Measurements from ENCODE around the gene PRKCZ.

Gene PRKCZ

GRCh38 chr1:2157856-2158255 lies 107.6 kb downstream of the PRKCZ start:
- Histone ChIP-seq H3K9me3 (ENCODE audit: control insufficient read depth, insufficient read depth, low read length) (no peaks in the 10 kb centered on the region), H3K9ac (ENCODE audit: low read depth, low read length) (no peak overlapping the region), H3K27me3 (ENCODE audit: control insufficient read depth, insufficient read depth, low read length) (no peaks in the 10 kb centered on the region), H3K36me3 (ENCODE audit: control insufficient read depth, insufficient read depth, low read length) (peaks cover 20% of the 10 kb centered on the region), H3K4me1 (ENCODE audit: control insufficient read depth, insufficient read depth, low read length) (no peaks in the 10 kb centered on the region), H3K4me3 (ENCODE audit: low read depth, low read length) (no peak overlapping the region)

- Histone ChIP-seq H3K4me1 (ENCODE audit: control insufficient read depth, insufficient read depth, low read length) (no peaks in the 10 kb centered on the region), H3K9me3 (ENCODE audit: control insufficient read depth, insufficient read depth, low read length) (no peaks in the 10 kb centered on the region), H3K9ac (ENCODE audit: low read depth, low read length) (no peak overlapping the region), H3K27me3 (ENCODE audit: control insufficient read depth, insufficient read depth, low read length) (no peaks in the 10 kb centered on the region), H3K36me3 (ENCODE audit: control insufficient read depth, insufficient read depth, low read length) (peaks cover 17% of the 10 kb centered on the region), H3K4me3 (ENCODE audit: low read depth, low read length) (no peak overlapping the region)
These were observed 108.1 kb downstream of the PRKCZ start for GRCh38 chr1:2158272-2158671.

- Histone ChIP-seq H3K4me3 (ENCODE audit: low read depth, low read length) (no peak overlapping the region), H3K9me3 (ENCODE audit: control insufficient read depth, insufficient read depth, low read length) (no peaks in the 10 kb centered on the region), H3K4me1 (ENCODE audit: control insufficient read depth, insufficient read depth, low read length) (no peaks in the 10 kb centered on the region), H3K27me3 (ENCODE audit: control insufficient read depth, insufficient read depth, low read length) (no peaks in the 10 kb centered on the region), H3K9ac (ENCODE audit: low read depth, low read length) (no peak overlapping the region), H3K36me3 (ENCODE audit: control insufficient read depth, insufficient read depth, low read length) (peaks cover 11% of the 10 kb centered on the region)
These were observed 108.9 kb downstream of the PRKCZ start for GRCh38 chr1:2159124-2159523.

- Histone ChIP-seq H3K4me3 (ENCODE audit: low read depth, low read length) (no peak overlapping the region), H3K36me3 (ENCODE audit: control insufficient read depth, insufficient read depth, low read length) (peaks cover 11% of the 10 kb centered on the region), H3K4me1 (ENCODE audit: control insufficient read depth, insufficient read depth, low read length) (no peaks in the 10 kb centered on the region), H3K27me3 (ENCODE audit: control insufficient read depth, insufficient read depth, low read length) (no peaks in the 10 kb centered on the region), H3K9me3 (ENCODE audit: control insufficient read depth, insufficient read depth, low read length) (no peaks in the 10 kb centered on the region), H3K9ac (ENCODE audit: low read depth, low read length) (no peak overlapping the region)
These were observed 110.5 kb downstream of the PRKCZ start for GRCh38 chr1:2160451-2161300.

- Histone ChIP-seq H3K4me3 (ENCODE audit: low read depth, low read length) (no peak overlapping the region), H3K9ac (ENCODE audit: low read depth, low read length) (no peak overlapping the region), H3K9me3 (ENCODE audit: control insufficient read depth, insufficient read depth, low read length) (no peaks in the 10 kb centered on the region), H3K36me3 (ENCODE audit: control insufficient read depth, insufficient read depth, low read length) (peaks cover 11% of the 10 kb centered on the region), H3K27me3 (ENCODE audit: control insufficient read depth, insufficient read depth, low read length) (no peaks in the 10 kb centered on the region), H3K4me1 (ENCODE audit: control insufficient read depth, insufficient read depth, low read length) (no peaks in the 10 kb centered on the region)
These were observed 113.0 kb downstream of the PRKCZ start for GRCh38 chr1:2163205-2163604.

- no peaks in the 10 kb centered on the region for H3K9me3 ChIP-seq (ENCODE audit: control insufficient read depth, insufficient read depth, low read length)
- H3K9ac ChIP-seq (ENCODE audit: low read depth, low read length): no peak overlapping the region
- peaks cover 11% of the 10 kb centered on the region for H3K36me3 ChIP-seq (ENCODE audit: control insufficient read depth, insufficient read depth, low read length)
- H3K4me3 ChIP-seq (ENCODE audit: low read depth, low read length): no peak overlapping the region
- H3K27me3 ChIP-seq (ENCODE audit: control insufficient read depth, insufficient read depth, low read length): no peaks in the 10 kb centered on the region
- no peaks in the 10 kb centered on the region for H3K4me1 ChIP-seq (ENCODE audit: control insufficient read depth, insufficient read depth, low read length)
These were observed 115.4 kb downstream of the PRKCZ start for GRCh38 chr1:2165646-2166045.

- H3K27me3 ChIP-seq (ENCODE audit: control insufficient read depth, insufficient read depth, low read length): no peaks in the 10 kb centered on the region
- H3K9ac ChIP-seq (ENCODE audit: low read depth, low read length): no peak overlapping the region
- H3K4me1 ChIP-seq (ENCODE audit: control insufficient read depth, insufficient read depth, low read length): no peaks in the 10 kb centered on the region
- no peak overlapping the region for H3K4me3 ChIP-seq (ENCODE audit: low read depth, low read length)
- peaks cover 7% of the 10 kb centered on the region for H3K36me3 ChIP-seq (ENCODE audit: control insufficient read depth, insufficient read depth, low read length)
- H3K9me3 ChIP-seq (ENCODE audit: control insufficient read depth, insufficient read depth, low read length): no peaks in the 10 kb centered on the region
These were observed 116.0 kb downstream of the PRKCZ start for GRCh38 chr1:2166254-2166653.

- H3K9me3 ChIP-seq (ENCODE audit: control insufficient read depth, insufficient read depth, low read length): no peaks in the 10 kb centered on the region
- H3K4me3 ChIP-seq (ENCODE audit: low read depth, low read length): no peak overlapping the region
- H3K27me3 ChIP-seq (ENCODE audit: control insufficient read depth, insufficient read depth, low read length): no peaks in the 10 kb centered on the region
- peaks cover 7% of the 10 kb centered on the region for H3K36me3 ChIP-seq (ENCODE audit: control insufficient read depth, insufficient read depth, low read length)
- H3K9ac ChIP-seq (ENCODE audit: low read depth, low read length): no peak overlapping the region
- H3K4me1 ChIP-seq (ENCODE audit: control insufficient read depth, insufficient read depth, low read length): no peaks in the 10 kb centered on the region
These were observed 116.5 kb downstream of the PRKCZ start for GRCh38 chr1:2166695-2167094.

- H3K9ac ChIP-seq (ENCODE audit: low read depth, low read length): no peak overlapping the region
- H3K9me3 ChIP-seq (ENCODE audit: control insufficient read depth, insufficient read depth, low read length): no peaks in the 10 kb centered on the region
- H3K27me3 ChIP-seq (ENCODE audit: control insufficient read depth, insufficient read depth, low read length): no peaks in the 10 kb centered on the region
- no peak overlapping the region for H3K4me3 ChIP-seq (ENCODE audit: low read depth, low read length)
- peaks cover 18% of the 10 kb centered on the region for H3K36me3 ChIP-seq (ENCODE audit: control insufficient read depth, insufficient read depth, low read length)
- no peaks in the 10 kb centered on the region for H3K4me1 ChIP-seq (ENCODE audit: control insufficient read depth, insufficient read depth, low read length)
These were observed 117.9 kb downstream of the PRKCZ start for GRCh38 chr1:2168090-2168489.

- Histone ChIP-seq H3K9me3 (ENCODE audit: control insufficient read depth, insufficient read depth, low read length) (no peaks in the 10 kb centered on the region), H3K4me1 (ENCODE audit: control insufficient read depth, insufficient read depth, low read length) (no peaks in the 10 kb centered on the region), H3K27me3 (ENCODE audit: control insufficient read depth, insufficient read depth, low read length) (no peaks in the 10 kb centered on the region), H3K36me3 (ENCODE audit: control insufficient read depth, insufficient read depth, low read length) (peaks cover 18% of the 10 kb centered on the region), H3K9ac (ENCODE audit: low read depth, low read length) (no peak overlapping the region), H3K4me3 (ENCODE audit: low read depth, low read length) (no peak overlapping the region)
These were observed 118.3 kb downstream of the PRKCZ start for GRCh38 chr1:2168535-2168934.

- Histone ChIP-seq H3K27me3 (ENCODE audit: control insufficient read depth, insufficient read depth, low read length) (no peaks in the 10 kb centered on the region), H3K4me3 (ENCODE audit: low read depth, low read length) (no peak overlapping the region), H3K36me3 (ENCODE audit: control insufficient read depth, insufficient read depth, low read length) (peaks cover 21% of the 10 kb centered on the region), H3K9ac (ENCODE audit: low read depth, low read length) (no peak overlapping the region), H3K4me1 (ENCODE audit: control insufficient read depth, insufficient read depth, low read length) (no peaks in the 10 kb centered on the region), H3K9me3 (ENCODE audit: control insufficient read depth, insufficient read depth, low read length) (no peaks in the 10 kb centered on the region)
These were observed 119.1 kb downstream of the PRKCZ start for GRCh38 chr1:2169200-2169836.

- Histone ChIP-seq H3K36me3 (ENCODE audit: control insufficient read depth, insufficient read depth, low read length) (peaks cover 29% of the 10 kb centered on the region), H3K9ac (ENCODE audit: low read depth, low read length) (no peak overlapping the region), H3K9me3 (ENCODE audit: control insufficient read depth, insufficient read depth, low read length) (no peaks in the 10 kb centered on the region), H3K4me3 (ENCODE audit: low read depth, low read length) (no peak overlapping the region), H3K27me3 (ENCODE audit: control insufficient read depth, insufficient read depth, low read length) (no peaks in the 10 kb centered on the region), H3K4me1 (ENCODE audit: control insufficient read depth, insufficient read depth, low read length) (no peaks in the 10 kb centered on the region)
These were observed 120.0 kb downstream of the PRKCZ start for GRCh38 chr1:2170211-2170610.
